ENCODE data around the gene C2orf80.

GRCh38 chr2:208235860-208236259 lies 46.0 kb upstream of the C2orf80 start:
- no peak for TF ChIP-seq CTCF (IDR thresholded peaks at IDR 0.05)
- no peak for TF ChIP-seq POLR2A (IDR thresholded peaks at IDR 0.05; ENCODE audit: low read depth)
